ENCODE measurements around the gene RPTOR.

DNA sequence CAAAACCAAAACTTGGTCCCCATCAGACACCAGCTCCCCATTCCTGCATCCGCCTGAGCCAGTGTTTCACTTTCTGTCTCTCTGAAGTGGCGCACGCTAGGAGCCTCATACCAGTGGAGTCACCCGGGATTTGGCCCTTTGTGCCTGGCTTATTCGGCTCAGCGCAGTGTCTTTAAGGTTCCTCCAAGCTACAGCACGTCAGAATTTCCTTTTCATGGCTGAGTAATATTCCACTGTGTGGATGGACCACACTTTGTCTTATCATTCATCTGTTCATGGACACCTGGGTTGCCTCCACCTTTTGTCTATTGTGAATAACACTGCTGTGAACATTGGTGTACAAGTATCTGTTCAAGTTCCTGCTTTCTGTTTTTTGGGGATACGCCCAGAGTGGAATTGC lies 401.8 kb downstream of the RPTOR start:
- TF ChIP-seq, protein P1, sequence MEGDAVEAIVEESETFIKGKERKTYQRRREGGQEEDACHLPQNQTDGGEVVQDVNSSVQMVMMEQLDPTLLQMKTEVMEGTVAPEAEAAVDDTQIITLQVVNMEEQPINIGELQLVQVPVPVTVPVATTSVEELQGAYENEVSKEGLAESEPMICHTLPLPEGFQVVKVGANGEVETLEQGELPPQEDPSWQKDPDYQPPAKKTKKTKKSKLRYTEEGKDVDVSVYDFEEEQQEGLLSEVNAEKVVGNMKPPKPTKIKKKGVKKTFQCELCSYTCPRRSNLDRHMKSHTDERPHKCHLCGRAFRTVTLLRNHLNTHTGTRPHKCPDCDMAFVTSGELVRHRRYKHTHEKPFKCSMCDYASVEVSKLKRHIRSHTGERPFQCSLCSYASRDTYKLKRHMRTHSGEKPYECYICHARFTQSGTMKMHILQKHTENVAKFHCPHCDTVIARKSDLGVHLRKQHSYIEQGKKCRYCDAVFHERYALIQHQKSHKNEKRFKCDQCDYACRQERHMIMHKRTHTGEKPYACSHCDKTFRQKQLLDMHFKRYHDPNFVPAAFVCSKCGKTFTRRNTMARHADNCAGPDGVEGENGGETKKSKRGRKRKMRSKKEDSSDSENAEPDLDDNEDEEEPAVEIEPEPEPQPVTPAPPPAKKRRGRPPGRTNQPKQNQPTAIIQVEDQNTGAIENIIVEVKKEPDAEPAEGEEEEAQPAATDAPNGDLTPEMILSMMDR (IDR thresholded peaks at IDR 0.05; ENCODE audit: poor library complexity, severe bottlenecking) = no peak
- TF ChIP-seq RAD21 (conservative IDR thresholded peaks at IDR 0.05) (no peak), EP300 (conservative IDR thresholded peaks at IDR 0.05; ENCODE audit: poor library complexity, severe bottlenecking) (no peak), TAF1 (IDR thresholded peaks at IDR 0.05; ENCODE audit: low read depth) (no peak), SMC3 (conservative IDR thresholded peaks at IDR 0.05; ENCODE audit: poor library complexity) (no peak), EZH2 (IDR thresholded peaks at IDR 0.05; ENCODE audit: borderline replicate concordance, insufficient read depth, low read length, poor library complexity, severe bottlenecking) (no peak), POLR2AphosphoS5 (IDR thresholded peaks at IDR 0.05) (no peak), MXI1 (conservative IDR thresholded peaks at IDR 0.05; ENCODE audit: poor library complexity, severe bottlenecking) (no peak)
- TF ChIP-seq, protein P2, sequence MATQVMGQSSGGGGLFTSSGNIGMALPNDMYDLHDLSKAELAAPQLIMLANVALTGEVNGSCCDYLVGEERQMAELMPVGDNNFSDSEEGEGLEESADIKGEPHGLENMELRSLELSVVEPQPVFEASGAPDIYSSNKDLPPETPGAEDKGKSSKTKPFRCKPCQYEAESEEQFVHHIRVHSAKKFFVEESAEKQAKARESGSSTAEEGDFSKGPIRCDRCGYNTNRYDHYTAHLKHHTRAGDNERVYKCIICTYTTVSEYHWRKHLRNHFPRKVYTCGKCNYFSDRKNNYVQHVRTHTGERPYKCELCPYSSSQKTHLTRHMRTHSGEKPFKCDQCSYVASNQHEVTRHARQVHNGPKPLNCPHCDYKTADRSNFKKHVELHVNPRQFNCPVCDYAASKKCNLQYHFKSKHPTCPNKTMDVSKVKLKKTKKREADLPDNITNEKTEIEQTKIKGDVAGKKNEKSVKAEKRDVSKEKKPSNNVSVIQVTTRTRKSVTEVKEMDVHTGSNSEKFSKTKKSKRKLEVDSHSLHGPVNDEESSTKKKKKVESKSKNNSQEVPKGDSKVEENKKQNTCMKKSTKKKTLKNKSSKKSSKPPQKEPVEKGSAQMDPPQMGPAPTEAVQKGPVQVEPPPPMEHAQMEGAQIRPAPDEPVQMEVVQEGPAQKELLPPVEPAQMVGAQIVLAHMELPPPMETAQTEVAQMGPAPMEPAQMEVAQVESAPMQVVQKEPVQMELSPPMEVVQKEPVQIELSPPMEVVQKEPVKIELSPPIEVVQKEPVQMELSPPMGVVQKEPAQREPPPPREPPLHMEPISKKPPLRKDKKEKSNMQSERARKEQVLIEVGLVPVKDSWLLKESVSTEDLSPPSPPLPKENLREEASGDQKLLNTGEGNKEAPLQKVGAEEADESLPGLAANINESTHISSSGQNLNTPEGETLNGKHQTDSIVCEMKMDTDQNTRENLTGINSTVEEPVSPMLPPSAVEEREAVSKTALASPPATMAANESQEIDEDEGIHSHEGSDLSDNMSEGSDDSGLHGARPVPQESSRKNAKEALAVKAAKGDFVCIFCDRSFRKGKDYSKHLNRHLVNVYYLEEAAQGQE (IDR thresholded peaks at IDR 0.05; ENCODE audit: borderline replicate concordance) = no peak
